H1 (cell line): ENCODE data around the gene ERCC1. TPM values are rescaled to one million over a fixed set of nuclear protein-coding genes. Genes with fewer than 3 reads are reported as not detected.

ENCODE experiments used
- ASH2L ChIP-seq: fragments of 200-600, 300-600 bp; sonication (generic); IDR thresholded peaks from one replicate; pipeline ENCODE4 v1.7.1; 2017; ENCODE audit warnings: low read length
- ATF3 ChIP-seq: IDR thresholded peaks from 2 replicates; pipeline ENCODE4 v1.6.1; 2011; ENCODE audit warnings: low read depth, mild to moderate bottlenecking, low read length; ENCODE audit not compliant: insufficient read depth
- BCL11A ChIP-seq, 2 experiments: IDR thresholded peaks; one replicate each; pipeline ENCODE4 v1.6.1; 2011; ENCODE audit warnings: low read depth in 2 of 2, low read length in 2 of 2, mild to moderate bottlenecking in 2 of 2
- KDM4A ChIP-seq: IDR thresholded peaks from one replicate; pipeline ENCODE4 v1.7.1; 2012; ENCODE audit warnings: low read depth, mild to moderate bottlenecking, moderate library complexity, low read length, inconsistent platforms; ENCODE audit not compliant: severe bottlenecking
- MAFK ChIP-seq: IDR thresholded peaks from 2 replicates; pipeline ENCODE4 v1.6.1; 2012; ENCODE audit warnings: low read depth, mild to moderate bottlenecking, improper control_type of control experiment, low read length
- SIN3A ChIP-seq, 2 experiments: IDR thresholded peaks in 1 of 2; conservative IDR thresholded peaks in 1 of 2; 2 replicates each; pipeline ENCODE4 v1.6.1; 2011 to 2012; ENCODE audit warnings: low read length in 2 of 2, improper control_type of control experiment in 1 of 2, low read depth in 1 of 2, mild to moderate bottlenecking in 1 of 2
- SIRT6 ChIP-seq: IDR thresholded peaks from one replicate; pipeline ENCODE4 v1.7.1; 2012; ENCODE audit warnings: low read length, inconsistent platforms
- polyA plus RNA-seq, 7 experiments: library from polyadenylated mRNA; depleted of rRNA in 3 of 7; stranded (reverse) in 5 of 7; unstranded in 2 of 7; fragments of >200 nt in 5 of 7; fragments of 200-250 nt in 2 of 7; gene quantifications; 1 replicate in 5 of 7; 2 replicates in 1 of 7; 4 replicates in 1 of 7; pipeline versions ENCODE4 v1.2.1 to v1.2.3, GENCODE V29; 2011 to 2013; ENCODE audit warnings: missing spikeins in 2 of 7, mixed read lengths in 2 of 7
- total RNA-seq: library from RNA; stranded (reverse); fragmentation: NEBNext Ultra II Directional; extraction: Animal tissue kit (Norgen Biotek cat#: 25700); gene quantifications from 2 replicates; pipeline ENCODE4 v1.2.1, GENCODE V29; 2021
- TF ChIP-seq, protein P1 (sequence below), 3 experiments: IDR thresholded peaks; 1 replicate in 2 of 3; 2 replicates in 1 of 3; pipeline versions ENCODE4 v1.5.1 to v1.6.1; 2011; ENCODE audit warnings: low read length in 3 of 3, mild to moderate bottlenecking in 3 of 3, inconsistent platforms in 2 of 3, low read depth in 1 of 3, moderate library complexity in 1 of 3; ENCODE audit not compliant: insufficient read depth in 1 of 3; ENCODE audit errors: control extremely low read depth in 1 of 3

The ERCC1 gene
- total and polyA plus RNA-seq, 2 of the 8 experiments (the other 6 are each of a cell fraction or from before 2014, with no cell fraction given): 44.7 to 94.2 TPM

- TF ChIP-seq SIN3A (conservative IDR thresholded peaks at IDR 0.05 in 1 of 2, IDR thresholded peaks at IDR 0.05 in 1 of 2; ENCODE audit: low read depth in 1 of 2, low read length in 2 of 2): no peak
- no peak for TF ChIP-seq MAFK
- no peak for TF ChIP-seq BCL11A (IDR thresholded peaks at IDR 0.05; ENCODE audit: low read depth in 2 of 2, low read length in 2 of 2)
- no peak for TF ChIP-seq SIRT6
- peak; percentile 35 for TF ChIP-seq KDM4A
- no peak for TF ChIP-seq ATF3
- TF ChIP-seq, protein P1, sequence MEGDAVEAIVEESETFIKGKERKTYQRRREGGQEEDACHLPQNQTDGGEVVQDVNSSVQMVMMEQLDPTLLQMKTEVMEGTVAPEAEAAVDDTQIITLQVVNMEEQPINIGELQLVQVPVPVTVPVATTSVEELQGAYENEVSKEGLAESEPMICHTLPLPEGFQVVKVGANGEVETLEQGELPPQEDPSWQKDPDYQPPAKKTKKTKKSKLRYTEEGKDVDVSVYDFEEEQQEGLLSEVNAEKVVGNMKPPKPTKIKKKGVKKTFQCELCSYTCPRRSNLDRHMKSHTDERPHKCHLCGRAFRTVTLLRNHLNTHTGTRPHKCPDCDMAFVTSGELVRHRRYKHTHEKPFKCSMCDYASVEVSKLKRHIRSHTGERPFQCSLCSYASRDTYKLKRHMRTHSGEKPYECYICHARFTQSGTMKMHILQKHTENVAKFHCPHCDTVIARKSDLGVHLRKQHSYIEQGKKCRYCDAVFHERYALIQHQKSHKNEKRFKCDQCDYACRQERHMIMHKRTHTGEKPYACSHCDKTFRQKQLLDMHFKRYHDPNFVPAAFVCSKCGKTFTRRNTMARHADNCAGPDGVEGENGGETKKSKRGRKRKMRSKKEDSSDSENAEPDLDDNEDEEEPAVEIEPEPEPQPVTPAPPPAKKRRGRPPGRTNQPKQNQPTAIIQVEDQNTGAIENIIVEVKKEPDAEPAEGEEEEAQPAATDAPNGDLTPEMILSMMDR (IDR thresholded peaks at IDR 0.05; ENCODE audit: control extremely low read depth in 1 of 3, insufficient read depth in 1 of 3, low read depth in 1 of 3, low read length in 3 of 3): no peak
- TF ChIP-seq ASH2L: peak; percentile 33
These were observed 19.2 kb upstream of the ERCC1 start (continued) for GRCh38 chr19:45442778-45443461.
